HG03196 (cell line): ENCODE measurements around the gene BCAS3.

ENCODE experiments used
- ATAC-seq: cut with Tn5 transposase; IDR thresholded peaks from one replicate; pipeline ENCODE4 v1.9.1; 2021; ENCODE audit not compliant: unreplicated experiment

The BCAS3 gene

DNA sequence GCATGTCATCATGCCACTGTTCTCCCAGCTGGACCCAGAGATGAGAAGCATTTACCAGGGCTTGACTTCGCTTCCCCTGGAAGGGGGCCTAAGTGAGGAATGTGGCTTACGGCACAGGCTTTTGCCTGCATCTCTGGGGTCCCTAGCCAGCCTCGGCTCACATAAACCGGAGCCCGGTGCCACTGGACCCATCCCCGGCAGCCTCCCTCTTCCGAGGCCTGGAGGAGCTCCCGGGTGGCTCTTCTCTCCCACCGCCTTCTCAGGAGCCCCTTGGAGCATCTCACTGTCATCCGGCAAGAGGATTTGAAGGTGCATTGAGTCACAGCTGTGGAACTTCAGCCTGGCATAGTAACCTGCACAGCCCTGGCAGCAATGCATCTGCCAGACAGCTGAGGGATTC is 692.1 kb downstream of the BCAS3 start:
- ATAC-seq = no peak

DNA sequence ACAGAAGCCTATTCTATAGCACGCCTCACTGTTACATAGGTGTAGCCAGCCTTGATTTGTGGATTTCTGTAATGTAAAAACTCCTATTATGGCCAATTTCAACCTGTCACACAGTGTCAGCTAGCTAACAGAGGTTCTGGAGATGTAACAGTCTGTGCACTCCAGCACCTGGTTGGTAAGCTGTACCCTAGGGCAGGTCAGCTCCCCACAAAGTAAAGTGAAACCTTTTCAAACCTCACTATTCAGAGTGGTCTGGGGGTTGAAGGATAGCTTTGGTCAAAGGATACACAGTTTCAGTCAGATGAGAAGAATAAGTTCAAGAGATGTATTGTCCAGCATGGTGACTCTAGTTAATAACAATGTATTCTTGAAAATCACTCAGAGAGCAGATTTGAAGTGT is 693.5 kb downstream of the BCAS3 start:
- ATAC-seq = no peak

DNA sequence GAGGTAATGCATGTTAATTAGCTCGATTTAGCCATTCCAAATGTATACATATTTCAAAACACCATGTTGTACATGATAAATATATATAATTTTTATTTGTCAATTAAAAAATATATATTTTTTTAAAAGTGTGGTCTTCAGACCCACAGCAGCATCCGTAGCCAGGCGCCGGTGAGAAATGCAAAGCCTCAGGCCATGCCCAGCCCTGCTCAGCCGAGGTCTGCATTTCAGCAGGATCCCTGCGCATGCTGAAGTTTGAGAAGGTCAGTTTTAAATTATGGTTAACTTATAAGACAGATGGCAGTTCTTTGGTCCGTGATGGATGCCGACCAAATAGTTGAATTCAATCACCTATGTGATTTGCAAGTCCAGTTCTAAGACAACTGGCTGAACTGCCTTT is 694.0 kb downstream of the BCAS3 start:
- no peak for ATAC-seq

DNA sequence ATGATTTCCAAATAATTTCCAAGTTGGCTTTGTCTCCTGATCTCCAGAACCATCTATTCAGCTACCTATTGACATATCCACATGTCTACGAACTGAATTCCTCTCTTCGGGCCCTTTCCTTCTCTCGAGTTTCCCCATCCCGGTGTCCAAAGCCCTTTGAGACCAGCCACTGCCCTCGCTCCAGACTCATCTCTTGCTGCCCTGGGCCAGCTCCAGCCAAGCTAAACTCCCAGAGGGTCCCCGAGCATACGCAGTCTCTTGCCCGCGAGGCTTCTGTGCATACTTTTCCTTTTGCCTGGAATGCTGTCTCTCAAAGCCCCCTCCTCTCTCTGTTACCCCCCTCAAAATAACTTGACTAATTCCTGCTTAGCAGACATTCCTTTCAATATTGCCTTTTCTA is 694.8 kb downstream of the BCAS3 start:
- ATAC-seq = no peak

DNA sequence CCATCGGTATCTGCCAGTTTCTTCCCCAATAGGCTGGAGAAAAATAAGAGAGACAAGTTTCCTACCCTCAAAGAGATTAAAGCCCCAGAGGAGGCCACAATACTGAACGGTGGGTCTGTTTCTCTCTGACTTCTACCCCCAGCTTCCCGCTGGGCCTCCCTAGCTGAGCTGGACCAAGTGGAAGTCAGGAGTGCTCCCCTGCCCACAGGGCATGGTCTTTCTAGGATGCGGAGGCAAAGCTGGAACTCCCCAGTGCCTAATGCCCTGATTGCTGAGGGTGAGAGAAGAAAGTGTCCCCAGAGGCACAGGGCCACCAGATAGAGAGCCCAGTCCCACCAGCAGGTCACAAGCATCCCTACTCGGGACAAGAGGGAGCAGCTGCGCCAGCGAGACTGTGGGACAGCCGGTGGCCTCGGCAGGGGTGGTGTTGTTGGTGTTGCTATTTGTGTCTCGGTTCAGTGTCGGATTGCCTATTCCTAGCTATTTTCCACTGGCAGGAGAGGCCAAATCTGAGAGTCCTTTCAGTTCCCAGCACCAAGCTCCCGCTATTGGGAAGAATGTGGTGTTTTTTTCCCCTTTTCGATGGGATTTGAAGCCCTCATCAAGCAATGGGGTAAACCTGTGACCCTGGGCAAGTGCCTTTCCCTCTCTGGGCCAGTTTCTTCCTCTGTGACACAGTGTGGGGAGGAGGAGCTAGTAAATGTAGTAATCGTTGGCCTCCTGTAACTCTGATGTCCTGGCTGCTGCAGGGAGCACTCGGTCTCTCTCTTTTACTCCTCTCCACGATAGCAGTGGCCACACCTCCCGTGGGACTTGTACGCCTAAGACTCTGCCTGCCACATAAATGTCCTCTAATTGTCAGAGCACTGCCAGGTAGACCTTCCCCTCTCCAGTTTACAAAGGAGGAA is 699.5 kb downstream of the BCAS3 start:
- no peak for ATAC-seq

DNA sequence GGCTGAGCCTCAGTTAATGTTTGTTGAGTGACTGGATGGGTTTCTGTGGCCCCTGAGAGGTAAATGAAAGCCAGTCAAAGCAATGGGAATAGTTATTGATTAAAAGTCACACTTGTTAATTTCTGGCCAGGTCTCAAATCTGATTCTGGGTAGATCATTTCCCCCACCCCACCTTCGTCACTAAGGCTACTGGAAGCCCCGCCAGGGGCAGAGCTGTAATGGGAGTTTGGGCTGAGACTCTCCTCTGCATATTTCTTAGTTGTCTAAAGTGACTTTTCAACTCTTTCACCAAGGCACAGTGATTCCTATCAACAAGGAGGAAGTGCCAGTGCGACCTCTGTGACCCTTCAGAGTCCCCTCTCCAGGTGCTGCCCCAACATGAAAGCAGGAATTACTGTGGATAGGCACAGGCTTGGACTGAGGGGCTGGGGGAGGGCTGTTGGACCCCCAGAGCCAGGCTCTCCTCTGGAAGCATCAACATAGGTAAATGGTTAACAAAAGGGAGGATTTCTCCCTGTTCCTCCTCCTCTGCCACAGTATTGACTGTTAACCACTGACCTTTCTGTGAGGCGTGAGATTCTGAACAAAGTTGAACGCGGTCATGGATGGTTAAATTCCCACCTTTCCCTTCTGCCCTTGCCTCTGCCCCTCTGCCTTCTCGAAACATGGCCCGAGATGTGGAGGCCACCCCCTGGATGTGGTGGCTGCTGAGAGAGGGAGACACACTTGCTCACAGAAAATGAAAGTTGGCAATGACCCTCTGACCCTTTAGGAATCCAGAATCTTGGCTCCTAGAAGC is 701.2 kb downstream of the BCAS3 start:
- ATAC-seq = no peak

DNA sequence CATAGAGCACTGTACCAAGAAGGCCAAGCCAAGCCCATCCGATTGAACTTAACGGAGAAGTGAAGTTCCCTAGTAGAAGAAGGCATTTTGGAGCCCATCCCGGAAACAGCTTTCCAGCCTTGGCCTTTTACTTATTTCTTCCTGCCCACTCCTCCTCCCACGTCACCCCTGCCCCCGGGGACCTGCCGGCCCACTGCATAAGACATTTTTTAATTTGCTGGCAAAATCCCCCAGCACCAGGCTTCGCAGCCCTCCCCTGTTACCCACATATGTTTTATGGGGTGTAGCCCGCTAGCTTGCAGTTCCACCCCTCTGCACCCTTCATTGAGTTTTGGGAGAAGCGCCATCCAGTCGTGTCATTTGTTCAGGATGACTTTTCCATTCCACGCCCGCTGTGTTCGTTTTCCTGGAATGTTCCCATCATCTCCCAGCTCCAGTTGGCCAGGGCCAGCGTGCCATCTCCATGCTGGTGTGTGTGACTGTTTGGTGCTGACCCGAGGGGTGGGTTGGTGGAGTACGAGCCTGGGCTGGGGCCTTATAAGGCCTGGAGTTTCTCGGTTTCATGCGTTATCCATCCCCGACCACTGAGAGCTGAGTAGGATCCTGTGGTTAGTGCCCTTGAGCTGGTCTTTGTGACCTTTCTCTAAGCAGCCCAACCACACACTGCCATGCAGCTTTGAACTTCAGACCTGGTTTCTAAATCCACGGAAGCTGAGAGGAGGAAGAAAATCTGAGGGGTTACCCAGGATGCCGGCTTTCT is 702.0 kb downstream of the BCAS3 start:
- ATAC-seq = no peak

DNA sequence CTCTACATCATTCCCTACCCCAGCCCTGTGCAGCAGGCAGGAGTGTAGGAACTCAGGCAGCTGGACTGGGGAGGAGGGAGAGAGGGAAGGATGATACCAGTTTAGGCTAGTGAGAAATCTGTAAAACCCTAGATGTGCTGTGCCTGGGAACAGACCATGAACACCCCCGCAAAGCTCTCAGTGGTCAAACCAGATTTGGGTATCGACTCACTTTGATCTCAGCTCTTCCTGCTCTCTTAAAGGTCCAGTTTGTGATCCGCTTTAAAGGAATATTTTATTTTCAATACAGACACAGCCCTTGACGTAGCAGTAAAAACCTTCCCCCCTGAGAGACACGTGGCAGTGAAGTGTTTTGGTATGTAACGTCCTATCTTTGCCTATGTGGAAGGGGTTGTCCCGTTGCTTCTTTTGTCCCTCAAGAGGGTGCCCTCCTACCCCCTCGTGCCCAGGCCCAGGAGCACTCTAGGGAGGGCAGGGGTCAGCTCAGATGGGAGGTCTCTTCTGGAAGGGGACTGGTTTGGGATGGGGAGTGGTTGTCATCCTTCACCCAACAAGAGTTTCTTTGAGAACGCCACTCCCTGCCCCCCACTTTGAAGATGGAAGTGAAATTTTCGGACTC is 702.7 kb downstream of the BCAS3 start:
- ATAC-seq = no peak

DNA sequence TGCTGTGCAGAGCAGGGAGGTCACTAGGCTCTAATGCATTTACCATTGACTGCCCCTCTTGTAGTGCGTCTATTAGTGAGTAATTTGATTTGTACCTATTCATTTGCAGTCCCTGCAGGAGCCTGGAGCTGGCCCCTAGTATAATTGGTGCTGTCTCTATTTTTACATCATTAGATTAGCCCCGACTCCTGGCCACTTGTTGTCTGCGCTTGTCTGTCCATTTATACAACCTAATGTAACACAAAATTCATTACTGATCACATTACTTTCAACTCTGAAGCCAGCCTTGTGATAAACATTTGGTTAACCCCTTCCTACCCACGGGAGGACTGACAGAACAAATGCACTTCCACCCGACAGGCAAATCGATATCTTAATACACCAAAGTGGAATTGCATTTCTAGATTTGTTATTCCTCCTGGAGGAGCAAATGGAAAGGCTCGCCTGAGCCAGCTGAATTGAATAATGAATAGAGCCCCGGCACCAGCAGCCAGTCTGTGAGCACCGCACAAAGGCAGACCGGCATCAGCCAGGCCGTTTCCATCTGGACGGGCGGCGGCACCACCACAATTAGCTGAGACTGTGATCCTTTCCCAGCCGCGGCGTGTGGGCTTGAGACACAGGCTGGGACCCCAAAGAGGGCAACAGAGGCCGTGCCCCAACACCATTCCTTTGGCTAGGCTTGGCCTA is 703.3 kb downstream of the BCAS3 start:
- no peak for ATAC-seq

DNA sequence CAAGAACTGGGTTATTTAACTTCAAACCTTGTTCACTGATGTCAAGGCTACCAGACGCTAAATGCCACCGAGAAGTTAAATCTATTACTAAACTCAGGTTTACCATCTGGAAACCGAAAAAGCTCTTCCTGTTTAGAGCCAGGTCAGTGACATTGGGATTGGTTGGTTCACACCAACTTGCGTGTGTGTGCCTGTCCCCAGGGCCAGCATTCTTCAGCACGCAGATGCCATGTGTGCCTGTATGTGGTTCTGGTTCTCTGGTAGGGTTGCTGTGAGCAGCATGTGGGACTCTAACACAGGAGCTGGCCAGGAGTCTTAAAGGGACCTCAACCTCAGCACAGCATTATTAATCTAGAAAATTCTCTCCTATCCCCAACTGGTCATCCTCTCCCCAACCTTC is 703.9 kb downstream of the BCAS3 start:
- no peak for ATAC-seq

DNA sequence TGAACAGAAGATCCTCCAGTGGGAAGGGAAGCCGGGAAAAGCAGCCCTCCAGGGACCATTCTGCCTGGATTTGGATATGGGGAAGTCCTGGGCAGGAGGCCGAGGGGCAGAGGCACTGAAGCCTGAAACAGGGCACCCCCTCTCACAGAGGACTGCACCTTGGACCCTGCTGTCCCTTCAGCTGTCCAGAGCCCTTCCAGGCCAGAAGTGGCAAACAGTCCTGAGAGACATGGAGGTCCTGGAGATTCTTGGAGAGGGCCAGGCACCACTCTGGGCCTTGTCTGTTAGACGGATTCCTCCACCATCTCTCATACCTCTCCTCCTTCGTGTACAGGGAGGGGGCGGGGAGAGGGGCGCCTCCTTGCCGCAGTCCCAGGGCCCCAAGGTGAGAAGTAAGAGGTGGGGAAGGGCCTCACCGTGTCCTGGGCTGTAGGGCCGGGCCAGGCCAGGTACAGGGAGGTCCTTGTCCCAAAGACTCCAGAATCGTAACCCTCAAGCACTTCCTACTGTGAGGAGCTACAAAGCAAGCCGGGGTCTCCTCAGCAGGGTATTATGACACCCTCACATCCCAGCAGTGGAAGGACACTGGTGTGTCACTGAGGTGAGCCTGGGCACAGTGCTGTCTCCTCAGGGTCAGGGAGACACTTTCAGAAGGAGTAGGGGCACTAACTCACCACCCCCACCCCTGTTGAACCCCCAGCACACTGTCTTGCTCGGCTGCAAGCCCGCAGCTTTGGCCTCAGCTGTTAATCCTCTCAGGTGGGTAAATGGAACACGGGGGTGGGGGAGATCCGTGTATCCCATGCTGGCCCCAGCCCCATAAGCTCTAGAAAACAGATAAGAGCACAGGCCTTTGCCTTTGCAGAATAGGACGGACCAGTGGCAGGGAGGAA is 705.4 kb downstream of the BCAS3 start:
- ATAC-seq = no peak

DNA sequence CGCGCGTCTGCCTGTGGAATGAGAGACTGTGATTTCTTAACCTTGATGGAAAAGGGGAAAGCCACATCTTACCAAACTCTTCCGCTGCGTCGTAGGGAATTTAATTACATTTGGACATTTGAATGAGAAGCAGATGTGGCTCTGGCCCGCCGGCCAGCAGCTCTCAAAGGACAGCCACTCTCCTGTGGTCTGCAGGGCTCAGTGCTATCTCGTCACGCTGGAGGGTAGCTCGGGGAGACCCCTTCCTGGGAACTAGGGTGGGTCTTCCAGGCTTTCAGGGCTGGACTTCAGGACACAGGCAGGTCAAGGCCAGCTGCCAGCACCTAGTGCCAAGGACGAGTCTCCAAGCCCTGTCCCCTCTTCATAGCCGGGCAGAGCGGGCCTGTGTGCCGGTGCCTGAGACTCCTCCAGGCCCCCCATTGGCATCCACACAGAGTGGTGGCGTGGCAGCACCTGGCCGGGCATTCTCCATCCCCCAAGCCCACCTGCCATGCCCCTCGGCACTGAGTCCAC is 706.1 kb downstream of the BCAS3 start:
- no peak for ATAC-seq

DNA sequence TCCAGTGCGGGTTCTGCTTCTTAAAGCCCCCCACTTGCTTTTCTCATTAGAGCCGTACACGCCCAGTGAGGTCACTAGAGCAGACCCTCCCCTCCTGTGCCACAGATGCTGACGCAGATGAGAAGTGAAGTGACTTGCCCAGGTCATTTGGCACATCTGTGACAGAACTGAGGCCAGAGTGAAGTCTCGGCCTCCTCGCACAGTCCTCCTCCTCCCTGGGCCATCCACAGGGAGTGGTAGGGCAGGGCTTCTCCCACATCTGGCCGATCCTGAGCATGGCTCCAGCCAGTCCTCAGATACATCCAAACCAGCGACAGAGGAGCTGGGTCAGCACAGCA is 706.7 kb downstream of the BCAS3 start:
- ATAC-seq = no peak

DNA sequence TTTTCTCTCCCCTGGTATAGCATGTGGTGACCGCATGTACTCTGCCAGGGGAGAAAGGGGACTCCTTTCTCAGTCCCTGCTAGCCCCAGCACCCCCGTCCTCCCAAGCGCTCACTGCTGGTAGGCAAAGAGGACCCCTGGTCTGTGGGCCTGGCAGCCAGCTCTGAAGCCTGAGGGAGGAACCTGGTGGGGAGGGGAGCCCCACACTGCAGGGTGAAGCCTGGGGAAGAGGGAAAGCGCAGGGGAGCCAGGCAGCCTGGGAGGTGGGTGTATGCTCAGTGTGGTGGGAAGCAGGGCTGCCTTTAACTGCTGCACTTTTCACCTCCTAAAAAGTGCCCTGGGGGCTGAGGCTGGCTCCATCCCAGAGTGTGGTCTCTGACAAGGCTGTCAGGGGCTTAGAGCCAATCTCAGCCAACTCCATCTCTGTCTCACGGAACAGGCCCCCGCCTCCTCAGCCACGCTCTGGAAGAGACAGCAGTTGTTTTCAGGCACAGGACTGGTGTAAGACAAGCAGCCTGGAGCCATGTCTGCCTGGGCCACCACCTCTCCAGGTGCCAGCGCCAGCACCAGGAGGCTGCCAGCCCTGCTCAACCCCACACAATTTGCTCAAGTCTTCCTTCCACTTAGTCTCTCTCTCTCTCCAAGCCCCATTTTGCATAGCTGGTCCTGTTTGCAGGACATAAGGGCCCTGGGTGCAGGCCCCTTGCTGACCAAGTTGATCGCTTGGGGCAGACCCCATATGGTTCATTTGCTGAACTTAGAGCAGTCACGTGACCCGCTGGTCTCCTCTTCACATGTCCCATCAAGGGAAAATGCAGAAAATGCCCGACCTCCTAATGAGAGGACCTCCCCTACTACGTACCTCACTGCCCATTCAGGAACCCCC is 707.3 kb downstream of the BCAS3 start:
- no peak for ATAC-seq

DNA sequence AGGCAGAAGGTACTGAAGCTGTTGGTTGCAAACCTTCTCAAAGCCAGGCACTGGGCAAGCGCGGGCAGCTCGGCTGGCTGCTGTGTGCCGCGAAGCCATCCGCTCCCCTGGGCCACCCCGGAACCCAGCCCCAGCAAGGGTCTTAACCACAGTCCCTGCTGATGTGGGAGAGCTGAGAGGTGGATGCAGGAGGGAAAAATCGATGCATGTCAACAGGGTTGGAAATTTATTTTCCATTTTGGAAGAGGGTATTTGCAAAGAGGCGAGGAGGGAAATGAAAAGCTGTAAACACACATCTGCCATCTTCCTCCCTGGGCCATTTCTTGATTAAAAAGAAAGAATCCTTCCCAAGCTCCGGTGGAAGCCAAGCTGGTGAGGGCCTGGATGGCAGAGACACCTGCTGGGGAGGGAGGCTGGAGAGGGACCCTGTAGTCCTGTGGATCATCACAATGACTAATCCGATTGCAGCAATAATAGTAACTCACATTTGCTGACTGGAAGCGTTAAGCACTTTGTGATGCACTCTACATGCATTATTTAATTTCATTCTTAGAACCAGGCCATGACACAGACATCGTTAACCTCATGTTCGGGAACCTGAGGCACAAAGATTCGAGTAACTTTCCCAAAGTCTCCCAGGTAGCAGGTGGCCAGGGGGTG is 708.1 kb downstream of the BCAS3 start:
- no peak for ATAC-seq

DNA sequence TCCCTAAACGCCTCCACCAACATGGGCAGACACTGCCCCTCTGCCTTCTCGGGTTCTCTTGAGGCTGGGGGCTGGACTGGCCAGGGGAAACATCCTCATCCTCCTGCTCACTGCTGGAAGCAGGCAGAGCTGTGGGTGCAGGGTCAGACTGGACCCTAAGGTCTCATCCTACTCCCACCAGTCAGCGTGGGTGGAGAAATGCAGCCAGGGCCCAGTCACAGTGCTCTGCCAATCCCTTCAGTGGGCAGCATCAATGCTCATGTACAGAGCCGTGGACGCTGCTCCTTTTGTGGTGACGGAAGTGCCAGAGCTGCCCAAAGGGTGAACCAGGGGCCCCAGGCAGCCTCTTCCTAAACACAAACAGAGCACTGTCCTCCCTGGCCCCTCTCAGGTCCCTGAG is 708.6 kb downstream of the BCAS3 start:
- no peak for ATAC-seq

DNA sequence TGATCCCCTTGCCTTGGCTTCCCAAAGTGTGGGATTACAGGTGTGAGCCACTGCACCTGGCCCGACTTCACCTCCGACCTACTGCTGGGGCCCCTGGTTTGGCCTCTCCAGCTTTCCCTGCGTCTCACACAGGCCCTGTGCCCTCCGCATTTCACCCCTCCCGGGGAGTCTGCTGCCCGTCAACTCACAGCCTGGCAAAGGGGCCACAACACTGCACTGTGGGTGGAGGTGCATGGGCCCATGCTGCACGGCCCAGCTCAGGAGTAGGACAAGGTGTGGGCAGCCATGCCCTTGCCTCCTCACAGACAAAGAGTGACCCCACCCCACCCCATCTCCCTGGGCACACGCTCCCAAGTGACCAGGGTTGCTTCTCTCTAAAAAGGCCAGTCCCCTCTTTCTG is 709.4 kb downstream of the BCAS3 start:
- no peak for ATAC-seq
